NCI-H2196 treated with DMSO at 0.1 percent for 48 hours (cell line): Measurements from ENCODE around the gene RERE.
"Not testable (repeated sequence)": the region's sequence is repeated elsewhere in the genome, so short reads cannot be mapped to it uniquely, and the experiment has no call there.

ENCODE experiments used
- DNase-seq: peaks from one replicate; lab custom pipeline; 2025; ENCODE audit not compliant: unreplicated experiment; lab: John Stamatoyannopoulos, UW

Gene RERE

GRCh38 chr1:8809342-8809736, 8.1 kb downstream of the RERE start:
- DNase-seq, result no peak

GRCh38 chr1:8807004-8807403, 10.4 kb downstream of the RERE start:
- no peak for DNase-seq

GRCh38 chr1:8800416-8800815, 17.0 kb downstream of the RERE start:
- no peak for DNase-seq

GRCh38 chr1:8797216-8797615, 20.2 kb downstream of the RERE start:
- no peak for DNase-seq

- DNase-seq, result no peak
These were observed 20.6 kb downstream of the RERE start for GRCh38 chr1:8796812-8797211.

GRCh38 chr1:8794605-8795004, 22.8 kb downstream of the RERE start:
- no peak for DNase-seq

- no peak for DNase-seq
These were observed 25.6 kb downstream of the RERE start for GRCh38 chr1:8791819-8792218.

- no peak for DNase-seq
These were observed 26.5 kb downstream of the RERE start for GRCh38 chr1:8790987-8791386.

- DNase-seq, result no peak
These were observed 27.0 kb downstream of the RERE start for GRCh38 chr1:8790478-8790877.

GRCh38 chr1:8789314-8790214, 27.9 kb downstream of the RERE start:
- no peak for DNase-seq

- no peak for DNase-seq
These were observed 30.2 kb downstream of the RERE start for GRCh38 chr1:8787218-8787617.

GRCh38 chr1:8786204-8786603, 31.2 kb downstream of the RERE start:
- not testable (repeated sequence) for DNase-seq

GRCh38 chr1:8782955-8783354, 34.5 kb downstream of the RERE start:
- DNase-seq, result no peak

GRCh38 chr1:8782001-8782620, 35.3 kb downstream of the RERE start:
- no peak for DNase-seq

- no peak for DNase-seq
These were observed 37.0 kb downstream of the RERE start for GRCh38 chr1:8780405-8780804.

- DNase-seq, result no peak
These were observed 39.6 kb downstream of the RERE start for GRCh38 chr1:8777867-8778266.

- no peak for DNase-seq
These were observed 41.3 kb downstream of the RERE start for GRCh38 chr1:8776104-8776503.

- DNase-seq, result no peak
These were observed 50.4 kb downstream of the RERE start for GRCh38 chr1:8767006-8767405.

- DNase-seq, result no peak
These were observed 52.2 kb downstream of the RERE start for GRCh38 chr1:8765198-8765597.

GRCh38 chr1:8764293-8764937, 53.0 kb downstream of the RERE start:
- DNase-seq, result no peak

GRCh38 chr1:8763888-8764287, 53.6 kb downstream of the RERE start:
- no peak for DNase-seq

- DNase-seq, result no peak
These were observed 62.4 kb downstream of the RERE start for GRCh38 chr1:8754993-8755392.
